Activated gamma-delta T cell treated with Interleukin-2 at 50 U/mL for 16 hours (primary cell): ENCODE results near the gene LRRC37A2.
A peak's percentile ranks its signal among the peaks of the same experiment; 100 is the strongest.
"Not testable (repeated sequence)": the region's sequence is repeated elsewhere in the genome, so short reads cannot be mapped to it uniquely, and the experiment has no call there.

Experiments used
- DNase-seq: peaks from one replicate; pipeline ENCODE4 v3.0.0-alpha.2; 2020

LRRC37A2 gene

GRCh38 chr17:46512168-46512567, at the start of gene LRRC37A2:
Gene LRRC37A2, plus strand, starts transcription at chr17:46512468. Its CDS starts 245 bp downstream, at chr17:46512713.
- not testable (repeated sequence) for DNase-seq

- DNase-seq: not testable (repeated sequence)
Observed at GRCh38 chr17:46467618-46468017, 44.6 kb upstream of the LRRC37A2 start.

- not testable (repeated sequence) for DNase-seq
Observed at GRCh38 chr17:46474489-46474888, 37.8 kb upstream of the LRRC37A2 start.

GRCh38 chr17:46475583-46475982, 36.7 kb upstream of the LRRC37A2 start:
- DNase-seq: not testable (repeated sequence)

GRCh38 chr17:46478823-46479222, 33.4 kb upstream of the LRRC37A2 start:
- not testable (repeated sequence) for DNase-seq

- not testable (repeated sequence) for DNase-seq
Observed at GRCh38 chr17:46481310-46481709, 31.0 kb upstream of the LRRC37A2 start.

- not testable (repeated sequence) for DNase-seq
Observed at GRCh38 chr17:46492021-46492420, 20.2 kb upstream of the LRRC37A2 start.

- not testable (repeated sequence) for DNase-seq
Observed at GRCh38 chr17:46499437-46500139, 12.7 kb upstream of the LRRC37A2 start.

GRCh38 chr17:46505896-46506295, 6.4 kb upstream of the LRRC37A2 start:
- DNase-seq: not testable (repeated sequence)

- not testable (repeated sequence) for DNase-seq
Observed at GRCh38 chr17:46534716-46535115, 22.4 kb downstream of the LRRC37A2 start.

GRCh38 chr17:46548607-46549006, 36.3 kb downstream of the LRRC37A2 start:
- not testable (repeated sequence) for DNase-seq

- DNase-seq: not testable (repeated sequence)
Observed at GRCh38 chr17:46559155-46559554, 46.9 kb downstream of the LRRC37A2 start.

- DNase-seq: not testable (repeated sequence)
Observed at GRCh38 chr17:46560048-46560447, 47.8 kb downstream of the LRRC37A2 start.

GRCh38 chr17:46566284-46566683, 54.0 kb downstream of the LRRC37A2 start:
- not testable (repeated sequence) for DNase-seq

GRCh38 chr17:46566980-46567379, 54.7 kb downstream of the LRRC37A2 start:
- DNase-seq: not testable (repeated sequence)

GRCh38 chr17:46571796-46572195, 59.5 kb downstream of the LRRC37A2 start:
- not testable (repeated sequence) for DNase-seq

- DNase-seq: peak; percentile 59
Observed at GRCh38 chr17:46579083-46580075, 67.1 kb downstream of the LRRC37A2 start, which contains the start of gene ARL17A. Gene ARL17A, minus strand, starts transcription at chr17:46579691. Its CDS starts 3,369 bp downstream, at chr17:46576322.

- DNase-seq: not testable (repeated sequence)
Observed at GRCh38 chr17:46580082-46580481, 67.8 kb downstream of the LRRC37A2 start.

GRCh38 chr17:46585444-46585843, 73.2 kb downstream of the LRRC37A2 start:
- DNase-seq: not testable (repeated sequence)

GRCh38 chr17:46590157-46591146, 78.2 kb downstream of the LRRC37A2 start, which contains the start of gene NSF:
Gene NSF, plus strand, starts transcription at chr17:46590669. Its CDS starts 107 bp downstream, at chr17:46590776.
- DNase-seq: not testable (repeated sequence)

GRCh38 chr17:46591332-46591731, 79.1 kb downstream of the LRRC37A2 start:
- not testable (repeated sequence) for DNase-seq
